IMR-90 (cell line): ENCODE measurements around the gene EPO. TPM values are rescaled to one million over a fixed set of nuclear protein-coding genes. Genes with fewer than 3 reads are reported as not detected.

Experiments used
- ATAC-seq: fragments of 200-7000 bp; cut with Tn5 transposase; 2 replicates; pipeline ENCODE4 v1.9.1; 2020; ENCODE audit warnings: low read depth, mild to moderate bottlenecking, moderate library complexity
- BruUV-seq: library from RNA; stranded (reverse); fragments of 400-500 nt; replicated peaks from 2 replicates; lab custom pipeline; 2021; lab: Mats Ljungman, UMichigan
- CTCF ChIA-PET: fragments of 300-600 bp; formaldehyde crosslinking; extraction: SDS; loops from one replicate; lab custom pipeline; 2021; ENCODE audit warnings: antibody characterized with exemption; lab: Yijun Ruan, JAX
- POLR2A ChIA-PET: fragments of 300-600 bp; sonication (Branson Sonifier 250); formaldehyde crosslinking; loops from one replicate; lab custom pipeline; 2022; ENCODE audit warnings: antibody characterized with exemption; ENCODE audit not compliant: unreplicated experiment; lab: Charles Lee
- DNase-seq: peaks from one replicate; pipeline ENCODE4 v3.0.0; 2013
- H2AFZ ChIP-seq: replicated peaks from 2 replicates; pipeline ENCODE3; 2013; ENCODE audit warnings: low read length, mild to moderate bottlenecking; ENCODE audit not compliant: poor library complexity
- H2AK5ac ChIP-seq: 2 replicates; pipeline ENCODE4 v1.6.1; 2013; ENCODE audit warnings: low read depth, low read length, inconsistent platforms
- H2AK9ac ChIP-seq: replicated peaks from 2 replicates; pipeline ENCODE3; 2013; ENCODE audit warnings: mild to moderate bottlenecking, low read depth, low read length, moderate library complexity; ENCODE audit not compliant: poor library complexity
- H2BK120ac ChIP-seq: 2 replicates; pipeline ENCODE4 v1.6.1; 2013; ENCODE audit warnings: low read depth, low read length, inconsistent platforms
- H2BK15ac ChIP-seq: 3 replicates; pipeline ENCODE4 v1.6.1; 2013; ENCODE audit warnings: low read depth, low read length, inconsistent platforms
- H2BK20ac ChIP-seq: 2 replicates; pipeline ENCODE4 v1.6.1; 2013; ENCODE audit warnings: low read depth, mild to moderate bottlenecking, inconsistent platforms, low read length, moderate library complexity
- H2BK5ac ChIP-seq: 2 replicates; pipeline ENCODE4 v1.6.1; 2013; ENCODE audit warnings: mild to moderate bottlenecking, low read depth, low read length, inconsistent platforms; ENCODE audit not compliant: poor library complexity, severe bottlenecking
- H3K14ac ChIP-seq: replicated peaks from 2 replicates; pipeline ENCODE4 v1.6.1; 2013; ENCODE audit warnings: low read depth, low read length, inconsistent platforms
- H3K18ac ChIP-seq: 2 replicates; pipeline ENCODE4 v1.6.1; 2013; ENCODE audit warnings: low read depth, low read length, control low read depth
- H3K23ac ChIP-seq: 2 replicates; pipeline ENCODE4 v1.6.1; 2013; ENCODE audit warnings: low read depth, low read length, inconsistent platforms
- H3K27ac ChIP-seq: 2 replicates; pipeline ENCODE4 v1.5.1; 2013; ENCODE audit warnings: mild to moderate bottlenecking, control low read depth, low read length; ENCODE audit not compliant: insufficient read depth
- H3K27me3 ChIP-seq: 2 replicates; pipeline ENCODE4 v1.6.1; 2013; ENCODE audit warnings: low read length; ENCODE audit not compliant: control insufficient read depth, insufficient read depth
- H3K36me3 ChIP-seq: 2 replicates; pipeline ENCODE4 v1.6.1; 2013; ENCODE audit warnings: low read length, mixed read lengths; ENCODE audit not compliant: control insufficient read depth, insufficient read depth
- H3K4ac ChIP-seq: 2 replicates; pipeline ENCODE4 v1.6.1; 2013; ENCODE audit warnings: low read depth, low read length, inconsistent platforms
- H3K4me1 ChIP-seq: 2 replicates; pipeline ENCODE4 v1.6.1; 2013; ENCODE audit warnings: low read length, mixed read lengths; ENCODE audit not compliant: control insufficient read depth, insufficient read depth
- H3K4me2 ChIP-seq: 2 replicates; pipeline ENCODE4 v1.6.1; 2013; ENCODE audit warnings: low read depth, mild to moderate bottlenecking, control low read depth, low read length, moderate library complexity
- H3K4me3 ChIP-seq: 2 replicates; pipeline ENCODE4 v1.5.1; 2013; ENCODE audit warnings: low read depth, mild to moderate bottlenecking, control low read depth, low read length, moderate library complexity; ENCODE audit not compliant: insufficient read depth
- H3K56ac ChIP-seq: 2 replicates; pipeline ENCODE4 v1.6.1; 2013; ENCODE audit warnings: low read length, inconsistent platforms; ENCODE audit not compliant: insufficient read depth; ENCODE audit errors: extremely low read depth
- H3K79me1 ChIP-seq, 2 experiments: 2 replicates each; pipeline ENCODE4 v1.6.1; 2013; ENCODE audit warnings: low read length in 2 of 2, inconsistent platforms in 1 of 2, low read depth in 1 of 2
- H3K9ac ChIP-seq: 2 replicates; pipeline ENCODE4 v1.6.1; 2013; ENCODE audit warnings: low read depth, low read length, control low read depth
- H3K9me1 ChIP-seq: 2 replicates; pipeline ENCODE4 v1.6.1; 2013; ENCODE audit warnings: low read length, inconsistent platforms; ENCODE audit not compliant: insufficient read depth
- H3K9me3 ChIP-seq: 2 replicates; pipeline ENCODE4 v1.6.1; 2013; ENCODE audit warnings: low read length; ENCODE audit not compliant: control insufficient read depth, insufficient read depth
- H4K20me1 ChIP-seq: 2 replicates; pipeline ENCODE4 v1.6.1; 2013; ENCODE audit warnings: low read length, inconsistent platforms; ENCODE audit not compliant: insufficient read depth
- H4K5ac ChIP-seq: 2 replicates; pipeline ENCODE4 v1.6.1; 2013; ENCODE audit warnings: mild to moderate bottlenecking, low read depth, low read length, control low read depth
- H4K8ac ChIP-seq, 2 experiments: 2 replicates each; pipeline ENCODE4 v1.6.1; 2013; ENCODE audit warnings: low read depth in 2 of 2, low read length in 2 of 2, control low read depth in 1 of 2, inconsistent platforms in 1 of 2
- H4K91ac ChIP-seq: 2 replicates; pipeline ENCODE4 v1.6.1; 2013; ENCODE audit warnings: low read depth, low read length, inconsistent platforms; ENCODE audit not compliant: insufficient read depth
- NFE2L2 ChIP-seq: fragments of 150-350 bp; IDR thresholded peaks from 2 replicates; pipeline ENCODE4 v1.6.1; 2016; ENCODE audit warnings: low read depth, mild to moderate bottlenecking, low read length
- WGBS, 2 experiments: methylation state at CpG; one replicate each; pipeline versions ENCODE4 v1.1.5 to v1.1.7; 2013; ENCODE audit warnings: missing lambda C conversion rate in 2 of 2; ENCODE audit not compliant: insufficient read length in 1 of 2; ENCODE audit errors: extremely low coverage in 2 of 2; 5-methylcytosine and 5-hydroxymethylcytosine counted together
- dilution Hi-C: fragments of 300-500 bp; cut with HindIII; formaldehyde crosslinking; loops from one replicate; pipeline ENCODE4 v1.14.3; 2018; ENCODE audit warnings: low sequenced_read_pairs; ENCODE audit not compliant: unreplicated experiment
- in situ Hi-C: fragments of 300-500 bp; cut with MboI; formaldehyde crosslinking; loops from 3 replicates; pipeline ENCODE4 v1.14.3; 2019; ENCODE audit warnings: low sequenced_read_pairs, inconsistent platforms, mixed read lengths
- intact Hi-C: fragments of 100-400 bp; cut with micrococcal nuclease; formaldehyde crosslinking; loops from 2 replicates; pipeline ENCODE4 v1.10.0; 2022
- polyA plus RNA-seq, 3 experiments: library from polyadenylated mRNA; depleted of rRNA; stranded (reverse); fragments of >200 nt; gene quantifications; 2 replicates each; pipeline ENCODE4 v1.2.3, GENCODE V29; 2012; ENCODE audit warnings: low replicate concordance in 1 of 3
- total RNA-seq: library from RNA; depleted of rRNA; stranded (reverse); fragments of >200 nt; gene quantifications from 2 replicates; pipeline ENCODE4 v1.2.3, GENCODE V29; 2012

EPO gene
- total and polyA plus RNA-seq, 2 of the 4 experiments (the other 2 are of a cell fraction), result not detected

- Histone ChIP-seq H3K4me3 (no peak overlapping the region), H3K18ac (no peak overlapping the region), H3K4ac (no peak overlapping the region), H3K14ac (no peak overlapping the region), H3K36me3 (peaks cover 82% of the 10 kb centered on the region), H2BK15ac (no peak overlapping the region), H3K4me2 (no peak overlapping the region), H2BK5ac (no peak overlapping the region), H4K8ac (no peak overlapping the region), H3K9me3 (no peaks in the 10 kb centered on the region), H3K9me1 (no peaks in the 10 kb centered on the region), H3K23ac (no peak overlapping the region), H2BK20ac (no peak overlapping the region), H2AK5ac (no peak overlapping the region), H3K9ac (no peak overlapping the region), H3K4me1 (peaks cover 11% of the 10 kb centered on the region), H4K20me1 (peaks cover 48% of the 10 kb centered on the region), H3K27me3 (no peaks in the 10 kb centered on the region), H2BK120ac (no peak overlapping the region), H4K91ac (no peak overlapping the region), H2AFZ (no peak overlapping the region), H4K5ac (no peak overlapping the region), H3K56ac (no peak overlapping the region), H3K27ac (no peak overlapping the region), H2AK9ac (peak overlapping the region; percentile 73), H3K79me1 (peaks cover 10 to 37% of the 10 kb centered on the region in 2 experiments; a peak in 3 of 4 replicates)
- ChIA-PET CTCF (interaction anchor here (1.2 kb wide), 1 partner anchor 21 kb away, joined by 3 read pairs; the partner anchor contains the start of gene POP7), POLR2A (no interaction called here)
- TF ChIP-seq NFE2L2, result no peak
- no TSS peak for BruUV-seq
- in situ Hi-C loops, result no loop called here
- dilution Hi-C loops, result no loop called here
- no peak for ATAC-seq
- DNase-seq, result no peak
- intact Hi-C loops, result no loop called here
- WGBS, 2 experiments, result 80% methylated on average over 2 of the region's 18 CpGs; no CpG with 5 or more reads in 1 of the 2 experiments
Measured at GRCh38 chr7:100685049-100685605, 35.1 kb upstream of the EPO start.
